ENCODE data around the gene TAL2. TPM values are rescaled to one million over a fixed set of nuclear protein-coding genes. Genes with fewer than 3 reads are reported as not detected.

The TAL2 gene
- total RNA-seq, 1 experiment from 2014 or later = 0.50 TPM

DNA sequence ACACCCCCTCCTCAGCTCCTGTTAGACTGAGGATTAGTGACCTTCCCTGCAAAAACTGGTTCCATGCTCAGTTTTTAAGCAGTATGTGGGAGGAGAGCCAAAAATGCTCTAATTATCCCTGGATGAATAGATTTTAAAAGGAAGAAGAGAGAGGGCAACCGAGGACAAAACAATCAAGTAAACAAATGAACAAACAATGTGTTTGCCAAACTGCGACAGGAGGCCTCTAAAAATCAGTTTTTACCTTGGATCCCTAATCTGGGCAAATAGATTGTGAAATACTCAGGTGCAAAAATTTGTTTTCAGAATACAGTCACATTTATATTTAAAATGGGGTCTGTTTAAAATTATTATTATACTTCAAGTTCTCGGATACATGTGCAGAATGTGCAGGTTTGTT is 8.5 kb downstream of the TAL2 start:
- Histone ChIP-seq H3K23me2 (ENCODE audit: insufficient read length, low read depth, low read length, poor library complexity, severe bottlenecking) (no peaks in the 10 kb centered on the region), H3K18ac (ENCODE audit: insufficient read length, low read depth, low read length) (no peak overlapping the region), H3K9me3 (ENCODE audit: control insufficient read depth, low read depth, low read length) (no peaks in the 10 kb centered on the region), H2BK20ac (ENCODE audit: low read depth, low read length, poor library complexity, severe bottlenecking) (no peak overlapping the region), H3K4me2 (ENCODE audit: insufficient read depth, insufficient read length, low read length) (no peak overlapping the region), H2BK15ac (ENCODE audit: low read depth, low read length) (no peak overlapping the region), H4K8ac (replicated peaks; ENCODE audit: insufficient read length, low read depth, low read length) (no peak overlapping the region), H2AFZ (ENCODE audit: low read length) (no peak overlapping the region), H2BK120ac (ENCODE audit: low read depth, low read length, poor library complexity, severe bottlenecking) (no peak overlapping the region), H2AK5ac (ENCODE audit: insufficient read length, low read length) (no peak overlapping the region), H2BK5ac (ENCODE audit: insufficient read length, low read length) (no peak overlapping the region), H3K56ac (ENCODE audit: insufficient read length, low read depth, low read length) (no peak overlapping the region), H3K79me1 (ENCODE audit: insufficient read depth, low read depth, low read length, poor library complexity, severe bottlenecking) (no peaks in the 10 kb centered on the region), H3K27me3 (ENCODE audit: insufficient read depth, low read length) (no peaks in the 10 kb centered on the region), H3K23ac (ENCODE audit: insufficient read length, low read depth, low read length) (no peak overlapping the region), H4K20me1 (ENCODE audit: control insufficient read depth, insufficient read depth, insufficient read length) (no peaks in the 10 kb centered on the region), H3K79me2 (ENCODE audit: insufficient read depth, low read length) (no peaks in the 10 kb centered on the region), H3K27ac (ENCODE audit: insufficient read length, low read depth, low read length) (no peak overlapping the region), H3T11ph (ENCODE audit: low read length) (no peak overlapping the region), H4K5ac (ENCODE audit: insufficient read length, low read depth, low read length) (no peak overlapping the region), H3K4me1 (ENCODE audit: insufficient read depth, low read length) (no peaks in the 10 kb centered on the region), H3K4ac (ENCODE audit: low read depth, low read length) (no peak overlapping the region), H3K14ac (ENCODE audit: insufficient read depth, low read length) (no peak overlapping the region), H2BK12ac (ENCODE audit: insufficient read length, low read depth, low read length) (no peak overlapping the region), H4K91ac (ENCODE audit: insufficient read length, low read depth, low read length) (no peak overlapping the region), H3K9ac (ENCODE audit: extremely low read depth, insufficient read length, low read length) (no peak overlapping the region)
- Mint-ChIP-seq H3K4me1 (peaks cover 7 to 27% of the 10 kb centered on the region in 2 experiments; a peak in 3 of 4 replicates), H3K27me3 (ENCODE audit: low read depth) (no peaks in the 10 kb centered on the region; the same call in 1 of the 2 replicates), H3K9me3 (no peaks in the 10 kb centered on the region), H3K27ac (no peak overlapping the region), H3K36me3 (ENCODE audit: insufficient read depth in 1 of 3, low read depth in 3 of 3) (no peaks in the 10 kb centered on the region), H3K4me3 (no peak overlapping the region)
- no CpG with 5 or more reads among the region's 3 CpGs for WGBS (ENCODE audit: extremely low coverage, insufficient read length, low lambda C conversion rate)
- TF ChIP-seq, protein P1, sequence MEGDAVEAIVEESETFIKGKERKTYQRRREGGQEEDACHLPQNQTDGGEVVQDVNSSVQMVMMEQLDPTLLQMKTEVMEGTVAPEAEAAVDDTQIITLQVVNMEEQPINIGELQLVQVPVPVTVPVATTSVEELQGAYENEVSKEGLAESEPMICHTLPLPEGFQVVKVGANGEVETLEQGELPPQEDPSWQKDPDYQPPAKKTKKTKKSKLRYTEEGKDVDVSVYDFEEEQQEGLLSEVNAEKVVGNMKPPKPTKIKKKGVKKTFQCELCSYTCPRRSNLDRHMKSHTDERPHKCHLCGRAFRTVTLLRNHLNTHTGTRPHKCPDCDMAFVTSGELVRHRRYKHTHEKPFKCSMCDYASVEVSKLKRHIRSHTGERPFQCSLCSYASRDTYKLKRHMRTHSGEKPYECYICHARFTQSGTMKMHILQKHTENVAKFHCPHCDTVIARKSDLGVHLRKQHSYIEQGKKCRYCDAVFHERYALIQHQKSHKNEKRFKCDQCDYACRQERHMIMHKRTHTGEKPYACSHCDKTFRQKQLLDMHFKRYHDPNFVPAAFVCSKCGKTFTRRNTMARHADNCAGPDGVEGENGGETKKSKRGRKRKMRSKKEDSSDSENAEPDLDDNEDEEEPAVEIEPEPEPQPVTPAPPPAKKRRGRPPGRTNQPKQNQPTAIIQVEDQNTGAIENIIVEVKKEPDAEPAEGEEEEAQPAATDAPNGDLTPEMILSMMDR (conservative IDR thresholded peaks at IDR 0.05) = no peak
- no peak for DNase-seq

All from H9 (cell line).